NCI-H146 (cell line): Measurements from ENCODE around the gene GNPAT.

Source experiments
- DNase-seq: peaks from one replicate; lab custom pipeline; 2025; lab: John Stamatoyannopoulos, UW

GNPAT gene

DNA sequence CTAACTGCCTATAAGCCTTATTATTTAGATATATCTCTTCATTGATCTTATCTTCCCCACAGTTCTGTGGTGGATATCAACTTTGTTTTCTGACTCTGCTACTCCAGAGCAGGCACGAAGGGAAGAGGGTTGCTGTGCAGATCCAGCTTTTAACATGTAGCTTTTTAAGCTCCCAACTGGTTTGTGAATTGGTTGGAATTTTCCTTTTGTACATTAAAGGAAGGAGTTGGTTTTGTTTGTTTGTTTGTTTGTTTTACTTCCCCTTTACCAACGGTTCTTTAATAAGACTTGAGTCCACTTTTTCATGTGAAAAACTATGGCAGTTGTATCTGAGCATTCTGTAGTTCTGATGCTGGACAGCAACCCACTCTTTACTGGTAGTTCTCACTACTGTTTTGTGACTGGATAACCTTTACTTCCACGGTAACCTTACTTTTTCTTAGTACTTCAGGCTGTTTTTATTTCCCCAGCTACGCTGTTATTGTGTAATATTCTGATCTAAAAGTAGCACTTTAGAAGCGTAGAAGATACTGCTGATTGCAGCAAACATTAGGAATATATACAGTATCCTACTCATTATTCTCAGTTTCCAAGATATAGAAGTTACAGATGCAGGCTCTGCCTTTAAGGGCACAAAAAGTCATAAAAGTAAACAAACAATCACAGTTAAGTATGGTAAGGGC is 1.6 kb downstream of the GNPAT start:
- no peak for DNase-seq

DNA sequence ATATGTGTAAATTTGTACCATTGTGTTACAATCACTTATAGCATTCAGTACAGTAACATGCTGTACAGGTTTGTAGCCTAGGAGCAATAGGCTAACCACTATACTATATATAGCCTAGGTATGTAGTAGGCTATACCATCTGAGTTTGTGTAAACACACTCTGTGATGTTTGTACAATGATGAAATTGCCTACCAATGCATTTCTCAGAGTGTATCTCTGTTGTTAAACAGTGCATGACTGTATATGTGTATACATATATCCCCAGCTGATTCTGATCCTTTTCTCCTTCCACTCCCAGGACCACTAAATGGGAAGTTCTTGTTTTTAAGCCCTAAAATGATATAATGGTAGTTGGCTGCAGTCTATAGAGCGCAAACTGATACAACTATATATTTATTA is 7.8 kb downstream of the GNPAT start:
- DNase-seq = no peak

DNA sequence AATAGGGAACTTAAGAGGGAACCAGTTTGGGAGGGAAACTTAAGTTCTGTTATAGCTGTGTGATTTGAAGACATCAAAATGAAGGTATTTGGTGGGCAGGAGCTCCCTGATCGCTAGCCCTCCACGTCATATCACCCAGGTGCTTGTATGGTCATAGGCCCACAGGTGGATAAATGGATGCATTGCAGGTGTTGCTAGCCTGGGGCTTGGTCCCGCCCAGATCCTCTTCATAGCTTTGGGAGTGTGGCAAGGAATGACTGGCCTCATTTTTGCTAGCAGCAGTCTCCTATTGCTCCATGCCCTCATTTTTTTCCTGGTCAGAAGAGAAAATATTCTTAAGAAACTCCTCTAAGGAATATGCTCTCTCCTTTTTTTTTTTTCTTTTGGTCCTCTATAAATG is 11.3 kb downstream of the GNPAT start:
- no peak for DNase-seq

DNA sequence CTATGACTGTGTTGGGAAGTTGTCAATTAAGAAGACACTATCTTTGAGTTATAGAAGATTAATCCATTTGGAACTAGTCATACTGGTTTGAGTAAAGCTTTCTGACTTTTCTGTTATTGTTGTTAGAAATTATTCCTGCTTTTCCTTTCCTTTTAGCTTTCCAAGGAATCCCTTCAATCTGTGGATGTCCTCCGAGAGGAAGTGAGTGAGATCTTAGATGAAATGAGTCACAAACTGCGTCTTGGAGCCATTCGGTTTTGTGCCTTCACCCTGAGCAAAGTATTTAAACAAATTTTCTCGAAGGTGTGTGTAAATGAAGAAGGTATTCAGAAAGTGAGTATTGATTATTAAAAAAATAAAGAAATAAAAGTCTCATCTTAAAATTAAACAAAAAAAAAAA is 19.3 kb downstream of the GNPAT start:
- DNase-seq = no peak

DNA sequence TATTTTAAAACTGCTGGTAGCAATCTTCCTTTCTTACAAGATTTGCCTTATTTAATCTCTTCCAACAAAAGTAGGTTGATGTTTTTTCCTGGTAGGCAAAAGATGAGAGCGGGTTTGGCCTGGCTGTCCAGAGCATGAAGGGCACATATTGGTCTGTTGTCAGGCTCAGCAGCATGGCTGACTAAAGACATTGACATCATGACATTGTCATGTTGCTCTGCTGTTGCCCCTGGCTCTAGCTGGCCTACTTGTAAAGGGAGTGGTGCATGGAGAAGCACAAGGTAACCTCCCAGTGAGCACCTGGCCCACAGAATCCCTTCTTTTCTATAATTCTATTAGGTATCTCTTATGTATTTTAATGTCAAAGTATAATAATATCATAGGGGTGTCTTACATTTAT is 23.6 kb downstream of the GNPAT start:
- no peak for DNase-seq

DNA sequence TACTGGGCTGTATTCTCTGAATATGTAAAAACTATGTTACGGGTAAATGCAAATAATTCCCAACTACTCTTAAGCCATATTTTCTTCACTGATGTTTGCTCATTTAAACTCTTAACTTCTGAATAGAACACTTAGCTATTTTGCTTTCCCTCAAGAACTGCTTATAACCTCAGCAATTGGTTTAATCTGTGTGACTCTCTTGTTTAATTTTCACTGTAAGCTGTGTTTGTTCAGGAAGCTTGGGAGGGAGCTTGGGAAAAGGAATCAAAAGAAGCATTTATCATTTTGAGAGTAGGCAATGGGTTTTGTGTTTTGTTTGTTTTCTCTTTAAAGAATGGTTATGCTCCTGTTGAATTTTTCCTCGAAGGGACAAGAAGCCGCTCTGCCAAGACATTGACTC is 24.4 kb downstream of the GNPAT start:
- no peak for DNase-seq

DNA sequence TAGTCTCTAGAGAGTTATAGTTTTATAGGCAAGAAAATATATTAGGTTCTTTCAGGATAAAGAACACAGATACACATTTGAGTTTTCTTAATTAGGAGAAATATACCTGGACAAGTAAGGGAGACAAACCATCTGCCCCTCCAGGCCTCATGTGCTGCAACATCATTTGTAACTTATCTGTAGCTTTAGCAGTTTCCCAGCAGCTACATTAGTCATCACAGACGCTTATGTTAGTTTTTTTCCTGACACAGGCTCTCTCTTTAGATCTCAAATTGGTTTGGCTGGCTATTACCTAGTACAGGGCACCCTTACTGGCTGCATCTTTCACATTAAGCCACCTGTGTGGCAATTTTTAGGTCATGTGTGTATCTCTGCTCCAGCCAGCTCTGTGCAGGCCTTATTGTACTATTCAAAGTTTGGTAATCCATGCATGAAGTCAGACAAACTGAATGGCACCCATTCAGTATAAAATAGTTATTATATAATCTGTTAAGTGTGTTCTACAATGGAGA is 25.9 kb downstream of the GNPAT start:
- no peak for DNase-seq

DNA sequence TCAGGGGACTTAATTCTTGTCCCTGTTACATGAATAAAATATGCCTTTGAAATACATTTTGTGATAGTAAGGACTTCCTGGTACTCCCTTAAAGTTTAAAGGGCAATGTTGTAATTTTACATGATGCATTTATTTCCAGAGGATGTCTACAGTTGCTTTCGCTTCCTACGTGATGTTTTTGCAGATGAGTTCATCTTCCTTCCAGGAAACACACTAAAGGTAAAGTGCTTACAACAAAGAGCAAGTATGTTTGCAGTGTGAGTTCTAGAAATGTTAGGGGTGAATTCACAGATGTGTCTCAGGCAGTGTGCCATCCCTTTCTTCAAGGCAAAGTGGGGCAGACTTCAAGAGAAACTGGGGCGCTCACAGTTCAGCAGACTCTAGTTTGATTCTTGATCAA is 31.2 kb downstream of the GNPAT start:
- DNase-seq = no peak

DNA sequence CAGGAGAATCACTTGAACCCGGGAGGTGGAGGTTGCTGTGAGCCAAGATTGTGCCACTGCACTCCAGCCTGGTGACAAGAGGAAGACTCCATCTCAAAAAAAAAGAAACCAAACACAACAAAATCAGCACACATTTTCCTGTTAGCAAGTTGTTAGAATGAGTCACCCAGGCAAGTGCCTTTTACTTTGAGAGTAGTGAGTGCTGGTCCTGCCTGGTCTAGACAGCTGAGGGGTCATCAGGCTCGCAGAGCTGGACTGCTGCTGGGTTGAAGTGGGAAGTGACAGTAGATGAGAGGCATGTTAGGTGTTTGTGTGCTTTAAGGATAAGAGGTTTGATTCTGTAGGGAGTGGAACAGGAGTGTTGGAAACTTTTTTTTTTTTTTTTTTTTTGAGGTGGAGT is 31.9 kb downstream of the GNPAT start:
- no peak for DNase-seq

DNA sequence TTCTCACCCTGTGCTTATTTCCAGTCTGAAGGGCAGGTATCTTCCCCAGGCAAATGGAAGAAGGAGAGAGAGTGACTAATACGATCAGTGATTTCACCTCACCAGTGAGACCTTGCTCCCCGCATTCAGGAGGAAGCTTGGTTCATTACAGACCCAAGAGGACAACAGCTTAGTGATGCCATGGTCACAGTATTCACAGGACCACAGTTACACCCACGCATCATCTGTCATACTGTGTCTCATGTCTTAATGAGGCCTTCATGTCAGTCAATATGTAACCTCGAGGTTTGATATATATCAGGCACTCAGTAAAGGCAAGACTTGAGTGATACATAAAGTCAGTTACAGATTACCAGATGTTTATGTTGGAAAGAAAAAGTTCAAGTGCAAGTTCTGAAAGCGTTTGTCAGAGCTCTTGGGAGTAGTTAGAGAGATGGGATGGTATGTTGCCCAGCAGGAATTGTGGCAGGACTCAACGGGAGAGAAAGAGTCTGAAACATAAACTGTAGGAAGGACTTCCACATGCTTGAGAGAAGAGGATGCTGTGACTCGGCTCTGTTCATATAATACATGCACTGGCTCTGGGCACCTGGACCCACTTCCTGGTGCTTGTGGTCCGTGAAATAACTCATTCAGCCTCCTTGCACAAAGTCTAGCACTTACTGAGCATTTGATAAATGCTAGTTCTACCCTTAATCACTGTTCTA is 33.3 kb downstream of the GNPAT start:
- DNase-seq = no peak

DNA sequence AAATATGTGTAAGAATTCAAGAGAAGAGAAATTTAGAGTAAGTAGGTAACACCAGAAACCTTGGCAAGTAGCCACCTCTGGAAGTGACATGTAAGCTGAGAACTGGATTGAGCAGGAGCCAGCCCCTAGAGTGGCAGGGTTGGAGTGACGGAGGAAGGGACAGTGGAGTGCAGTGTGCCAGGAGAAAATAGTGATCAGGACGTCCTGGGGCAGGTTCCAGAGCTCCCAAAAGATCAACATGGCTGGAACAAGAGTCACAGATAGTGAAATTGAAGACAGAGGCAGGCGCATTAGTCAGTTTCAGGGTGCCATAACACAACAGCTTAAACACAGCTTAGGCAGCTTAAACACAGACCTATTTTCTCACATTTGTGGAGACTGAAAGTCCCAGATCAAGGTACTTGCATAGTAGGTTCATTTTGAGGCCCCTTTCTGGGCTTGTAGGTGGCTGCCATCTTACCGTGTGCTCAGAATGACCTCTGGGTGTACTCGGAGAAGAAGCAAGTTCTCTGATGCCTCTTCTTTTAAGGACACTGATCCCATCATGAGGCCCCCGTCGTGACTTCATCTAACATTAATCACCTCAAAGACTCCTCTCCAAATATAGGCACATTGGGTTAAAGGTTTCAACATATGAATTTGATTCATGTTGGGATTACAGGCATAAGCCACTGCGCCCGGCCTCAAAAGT is 37.2 kb downstream of the GNPAT start:
- DNase-seq = no peak

DNA sequence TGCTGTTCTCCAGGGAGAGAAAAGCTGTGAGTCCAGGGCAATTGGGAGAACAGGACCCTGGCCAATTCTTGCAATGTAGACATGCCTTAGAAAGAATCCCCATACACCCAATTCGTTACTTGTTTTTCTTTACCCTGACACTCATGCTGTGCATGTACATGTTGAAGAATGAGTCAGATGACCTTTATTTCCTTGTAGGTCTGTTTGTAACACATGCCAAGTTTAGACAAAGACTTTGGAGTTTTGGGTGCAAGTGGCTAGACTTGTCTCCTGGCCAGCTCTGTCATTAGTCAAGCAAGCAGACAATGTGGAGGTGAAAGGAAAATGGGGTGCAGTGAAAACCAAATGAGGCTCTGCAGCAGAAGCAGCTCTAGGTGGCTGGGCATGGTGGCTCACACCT is 38.1 kb downstream of the GNPAT start:
- DNase-seq = no peak

DNA sequence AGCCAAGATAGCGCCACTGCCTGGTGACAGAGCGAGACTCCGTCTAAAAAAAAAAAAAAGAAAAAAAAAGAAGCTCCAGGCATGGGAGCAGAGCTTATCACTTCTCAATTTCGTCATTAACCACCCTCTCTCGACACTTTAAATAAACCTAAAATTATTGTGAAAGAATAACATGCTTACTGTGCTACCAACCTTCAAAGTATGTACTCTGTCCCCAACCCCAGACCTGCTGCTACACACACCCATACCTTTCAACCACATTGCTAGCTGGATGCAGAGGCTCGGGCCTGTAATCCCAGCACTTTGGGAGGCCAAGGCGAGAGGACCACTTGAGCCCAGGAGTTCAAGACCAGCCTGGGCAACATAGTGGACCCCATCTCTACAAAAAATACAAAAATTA is 38.7 kb downstream of the GNPAT start:
- no peak for DNase-seq

DNA sequence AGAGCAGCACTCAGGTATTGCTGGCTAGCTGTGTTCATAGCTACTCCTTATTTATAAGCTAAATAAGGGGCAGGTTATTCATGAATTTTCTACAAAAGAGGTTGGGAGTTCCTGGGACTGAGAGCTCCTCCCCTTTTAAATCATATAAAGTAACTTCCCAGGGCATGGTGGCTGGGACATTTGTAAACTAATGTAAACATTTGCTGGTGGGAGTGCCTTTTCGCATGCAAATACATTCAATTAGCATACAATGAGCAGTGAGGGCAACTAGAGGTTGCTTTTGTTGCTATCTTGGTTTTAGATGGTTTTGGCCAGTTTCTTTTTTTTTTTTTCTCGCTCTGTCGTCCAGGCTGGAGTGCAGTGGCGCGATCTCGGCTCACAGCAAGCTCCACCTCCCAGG is 43.4 kb downstream of the GNPAT start:
- no peak for DNase-seq

DNA sequence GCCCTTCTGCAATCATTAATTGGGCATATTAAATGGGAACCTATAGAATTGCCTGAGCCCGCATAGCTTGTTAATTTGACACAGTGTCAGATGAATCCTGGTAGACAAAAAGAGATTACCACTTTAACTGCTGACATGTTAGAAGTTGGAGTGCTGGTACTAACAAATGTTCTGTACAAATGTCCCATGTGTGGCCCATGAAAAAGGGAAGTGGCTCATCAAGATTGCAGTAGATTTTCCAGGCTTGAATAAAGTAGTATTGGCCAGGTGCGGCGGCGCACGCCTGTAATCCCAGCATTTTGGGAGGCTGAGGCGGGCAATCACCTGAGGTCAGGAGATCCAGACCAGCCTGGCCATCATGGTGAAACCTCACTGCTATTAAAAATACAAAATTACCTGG is 45.6 kb downstream of the GNPAT start:
- no peak for DNase-seq

DNA sequence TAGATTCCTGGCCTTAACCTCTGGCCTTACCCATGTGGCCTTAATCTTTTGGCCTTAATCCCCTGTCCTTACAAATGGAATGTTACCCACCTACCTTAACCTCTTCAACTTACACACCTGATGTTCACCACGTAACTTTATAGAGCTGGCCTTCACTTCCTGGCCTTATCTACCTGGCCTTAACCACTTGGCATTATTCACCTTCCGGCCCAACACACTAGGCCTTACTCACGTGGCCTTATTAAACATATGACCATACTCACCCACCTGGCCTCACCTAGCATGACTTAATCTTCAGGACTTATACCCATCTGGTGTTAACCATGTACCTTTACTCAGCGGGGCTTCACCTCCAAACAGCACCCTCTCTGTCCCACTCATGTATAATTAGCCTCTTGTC is 54.9 kb downstream of the GNPAT start:
- no peak for DNase-seq

DNA sequence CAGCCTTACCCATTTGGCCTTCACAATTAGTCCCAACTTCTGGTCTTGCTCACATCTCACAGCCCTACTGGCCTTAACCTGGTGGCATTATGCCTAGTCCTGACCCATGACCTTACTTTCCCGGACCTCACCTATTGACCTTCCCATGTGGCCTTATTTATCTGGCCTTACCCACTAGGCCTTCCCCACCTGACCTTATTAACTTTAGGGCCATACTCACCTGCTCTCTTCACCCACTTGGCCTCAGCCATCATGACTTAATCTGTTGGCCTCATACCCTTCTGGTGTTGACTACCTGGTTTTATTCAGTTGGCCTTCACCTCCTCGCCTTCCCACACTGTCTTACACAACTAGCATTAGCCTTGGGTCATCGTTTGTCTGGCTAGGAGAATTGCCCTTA is 61.0 kb downstream of the GNPAT start:
- no peak for DNase-seq

DNA sequence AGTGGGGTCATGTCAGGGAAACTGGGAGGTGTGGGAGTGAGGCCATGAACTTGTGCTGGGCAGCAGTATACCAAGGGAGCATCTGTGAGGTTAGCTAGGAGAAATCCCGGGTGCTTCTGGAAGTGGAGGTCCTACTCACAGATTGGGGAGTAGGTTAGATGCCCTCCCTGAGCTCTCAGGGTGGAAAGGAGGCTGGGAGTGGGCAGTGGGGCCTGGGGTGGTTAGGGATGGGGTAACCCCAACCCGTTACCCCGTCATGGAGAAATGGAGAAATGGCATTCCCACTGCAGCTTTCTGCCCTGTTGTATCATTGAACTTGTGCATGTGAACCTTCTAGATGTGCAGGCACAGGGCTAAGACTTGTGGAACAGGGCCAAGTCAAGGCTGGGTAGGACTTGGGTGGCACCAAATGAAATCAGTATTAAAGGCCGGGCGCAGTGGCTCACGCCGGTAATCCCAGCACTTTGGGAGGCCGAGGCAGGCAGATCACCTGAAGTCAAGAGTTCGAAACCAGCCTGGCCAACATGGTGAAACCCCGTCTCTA is 69.5 kb downstream of the GNPAT start:
- DNase-seq = no peak

DNA sequence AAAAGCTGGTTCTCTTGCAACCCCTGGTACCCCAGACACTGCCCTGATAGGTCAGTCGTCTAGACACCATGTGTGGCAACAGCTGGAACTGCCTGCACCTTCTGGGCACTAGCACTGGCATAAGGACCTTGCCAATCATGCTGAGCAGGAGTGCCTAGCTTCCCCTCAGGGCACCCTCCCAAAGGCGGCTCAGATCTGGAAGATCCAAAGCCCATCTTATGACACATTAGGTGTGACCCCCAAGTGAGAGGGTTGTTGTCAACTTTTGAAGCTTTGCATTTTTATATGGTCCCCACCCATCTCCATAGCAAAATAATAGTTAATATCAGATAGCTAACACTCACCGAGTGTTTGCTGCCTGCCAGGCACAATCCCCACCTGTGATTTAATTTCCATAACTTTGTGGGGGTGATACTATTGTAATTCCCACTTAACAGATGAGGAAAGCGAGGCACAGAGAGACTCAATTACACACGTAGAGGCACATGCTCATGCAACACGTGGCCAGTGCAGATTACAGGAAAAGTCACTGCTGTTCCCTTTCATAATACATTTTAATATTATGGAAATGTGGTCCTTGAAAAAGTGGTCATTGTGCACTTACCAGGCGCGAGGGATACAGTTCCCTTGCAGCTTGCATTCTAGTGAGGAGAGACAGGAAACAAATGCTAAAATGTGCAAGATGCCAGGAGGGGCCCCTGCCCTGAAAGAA is 70.9 kb downstream of the GNPAT start:
- DNase-seq = no peak

DNA sequence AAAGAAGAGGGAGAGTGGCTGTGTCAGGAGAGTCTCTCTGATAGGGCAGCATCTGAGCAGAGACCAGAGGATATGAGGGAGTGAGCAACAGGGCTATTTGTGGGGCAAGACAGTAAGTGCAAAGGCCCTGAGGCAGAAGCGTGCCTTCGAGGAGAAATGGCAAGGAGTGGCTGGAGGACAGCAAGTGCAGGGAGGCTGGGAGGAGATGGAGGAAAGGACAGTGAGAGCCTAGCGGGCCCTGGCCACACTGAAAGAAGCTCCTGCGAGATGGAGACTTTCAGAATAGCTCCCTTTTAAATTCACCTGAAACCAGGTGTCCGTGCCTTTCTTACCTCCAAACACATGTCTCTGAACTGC is 71.4 kb downstream of the GNPAT start:
- DNase-seq = no peak

DNA sequence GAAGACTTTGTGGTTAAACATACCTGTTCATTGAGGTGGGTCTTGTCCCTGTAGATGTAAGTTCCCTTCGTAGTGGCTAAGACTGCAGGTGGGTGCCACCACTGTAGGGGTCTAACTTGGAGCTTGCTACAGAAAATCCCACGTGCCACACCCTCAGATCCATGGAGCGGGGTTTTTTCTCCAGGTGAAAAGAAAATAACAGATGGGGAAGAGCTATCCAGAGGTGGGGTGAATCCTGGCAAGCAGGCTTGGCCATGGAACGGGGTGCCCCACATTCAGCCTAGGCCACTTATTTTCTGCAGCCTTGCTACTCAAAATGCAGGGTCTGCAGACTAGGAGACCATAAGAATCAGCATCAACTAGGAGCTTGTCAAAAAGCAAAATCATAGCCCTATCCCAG is 72.6 kb downstream of the GNPAT start:
- DNase-seq = no peak

DNA sequence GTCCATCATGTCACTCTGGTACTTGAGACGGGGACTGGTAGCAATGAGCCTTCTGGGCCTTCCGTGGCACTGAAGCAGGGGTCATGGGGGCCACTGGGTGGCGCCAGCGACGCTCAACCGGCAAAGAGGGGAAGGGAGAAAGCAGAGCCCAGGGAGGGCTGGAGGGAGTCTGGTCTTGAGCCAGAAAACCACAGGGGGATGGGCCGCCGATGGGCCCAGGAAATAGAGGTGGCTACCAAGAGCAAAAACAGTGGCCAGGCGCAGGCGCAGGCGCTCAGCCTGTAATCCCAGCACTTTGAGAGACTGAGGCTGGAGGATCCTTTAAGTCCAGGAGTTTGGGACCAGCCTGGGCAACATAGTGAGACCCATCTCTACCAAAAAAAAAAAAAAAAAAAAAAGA is 74.9 kb downstream of the GNPAT start:
- DNase-seq = peak; percentile 26
